ENCODE results near the gene HES2.
"Not testable (repeated sequence)": the region's sequence is repeated elsewhere in the genome, so short reads cannot be mapped to it uniquely, and the experiment has no call there.

Gene HES2

DNA sequence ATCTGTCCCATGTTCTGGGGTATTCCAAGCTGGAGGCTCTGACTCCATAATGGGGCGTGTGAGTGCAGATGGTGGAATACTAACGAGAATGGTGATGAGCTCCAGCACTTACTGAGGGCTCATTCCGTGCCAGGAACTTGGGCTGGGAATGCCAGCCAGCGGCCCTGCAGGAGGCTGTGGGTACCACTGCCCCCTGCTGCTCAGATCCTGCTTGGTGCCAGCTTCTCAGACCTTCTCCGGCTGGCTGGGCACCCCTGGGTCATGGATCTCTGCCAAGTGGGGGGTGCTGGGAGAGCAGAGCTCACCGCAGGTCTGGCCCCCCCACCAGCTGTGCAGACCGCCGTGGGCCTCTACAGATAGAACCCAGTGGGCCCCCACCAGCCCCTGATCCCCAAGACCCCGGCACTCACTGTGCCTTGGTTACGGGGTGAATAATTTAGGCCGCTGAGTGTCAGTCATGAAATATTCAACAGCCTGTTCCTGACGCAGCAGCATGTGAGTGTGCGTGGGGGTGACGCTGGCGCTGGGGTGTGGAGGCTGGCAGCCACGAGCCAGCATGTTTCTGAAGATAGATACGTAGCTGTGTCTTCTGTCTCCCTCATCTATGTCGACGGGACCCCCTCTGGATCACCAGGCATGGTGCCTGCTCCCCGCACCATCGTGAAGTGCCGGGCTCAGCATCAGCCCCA is 17.4 kb upstream of the HES2 start:
- DNase-seq (ENCODE audit: low read depth) = not testable (repeated sequence)

DNA sequence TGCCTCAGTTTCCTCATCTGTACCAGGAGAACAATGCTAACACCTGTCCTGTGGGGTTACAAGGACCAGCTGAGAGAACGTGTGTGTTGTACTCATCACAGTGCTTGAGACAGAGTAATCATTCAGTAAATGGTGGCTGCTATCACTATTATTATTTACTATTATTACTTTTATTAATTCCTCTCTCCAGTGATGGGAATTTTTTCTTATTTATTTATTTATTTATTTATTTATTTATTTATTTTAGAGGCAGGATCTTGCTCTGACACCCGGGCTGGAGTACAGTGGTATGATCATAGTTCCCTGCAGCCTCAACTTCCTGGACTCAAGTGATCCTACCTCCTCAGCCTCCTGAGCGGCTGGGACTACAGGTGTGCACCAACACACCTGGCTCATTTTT is 16.6 kb upstream of the HES2 start:
- DNase-seq (ENCODE audit: low read depth) = not testable (repeated sequence)

DNA sequence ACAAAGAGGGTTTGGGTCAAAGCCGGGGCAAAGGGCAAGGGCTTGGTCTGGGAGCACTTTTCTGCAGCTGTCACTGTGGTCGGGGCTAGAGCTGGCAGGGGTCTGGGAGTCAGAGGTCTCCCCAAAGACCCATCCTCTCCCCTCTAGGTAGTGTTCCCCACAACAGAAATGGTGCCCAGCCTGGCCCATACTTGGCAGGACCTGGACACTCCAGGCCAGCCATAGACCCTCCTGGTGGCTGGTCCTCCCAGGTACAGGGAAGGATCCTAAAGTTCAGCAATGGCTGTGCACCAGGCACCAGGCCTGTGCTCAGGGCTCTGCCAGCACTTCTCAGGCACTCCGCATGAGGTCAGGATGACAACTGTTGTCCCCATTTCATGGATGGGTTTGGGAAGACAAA is 15.8 kb upstream of the HES2 start:
- DNase-seq (ENCODE audit: low read depth) = no peak

DNA sequence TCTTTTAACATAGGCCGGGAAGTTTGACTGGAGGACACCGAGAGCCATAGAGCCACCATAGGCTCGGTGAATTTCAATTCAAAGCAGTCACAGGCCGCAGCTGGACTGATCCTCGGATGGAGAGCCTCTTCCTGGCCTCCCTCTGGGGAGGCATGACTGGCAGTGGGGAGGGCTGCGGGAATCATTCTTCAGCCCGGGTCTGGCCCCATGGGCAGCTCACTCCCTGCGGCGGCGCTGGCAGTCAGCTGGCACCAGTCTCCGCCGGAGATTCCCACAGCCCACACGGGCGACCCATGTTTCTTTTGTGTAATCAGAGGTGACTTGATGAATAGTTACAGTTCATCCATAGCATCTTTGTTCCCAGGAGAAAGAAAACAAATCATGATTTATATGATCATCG is 15.4 kb upstream of the HES2 start:
- no peak for DNase-seq (ENCODE audit: low read depth)

DNA sequence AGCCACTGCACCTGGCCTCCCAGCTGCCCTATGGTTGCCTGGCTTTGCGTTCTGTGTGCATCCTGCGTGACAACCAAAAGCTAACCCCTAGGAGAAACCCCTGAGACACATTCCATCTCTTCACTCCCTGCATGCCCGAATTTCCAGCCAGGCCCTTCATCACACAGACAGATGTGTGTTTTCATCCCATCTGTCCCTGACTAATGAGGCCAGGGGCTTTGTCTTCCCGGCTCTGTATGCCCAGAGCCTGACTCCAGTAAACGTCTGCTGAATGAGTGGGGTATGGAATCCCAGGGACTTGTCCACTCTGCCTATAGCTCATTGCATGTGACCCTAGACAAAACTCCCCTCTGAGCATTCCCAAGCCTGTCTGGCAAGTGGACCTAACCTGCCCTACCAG is 14.5 kb upstream of the HES2 start:
- no peak for DNase-seq (ENCODE audit: low read depth)

DNA sequence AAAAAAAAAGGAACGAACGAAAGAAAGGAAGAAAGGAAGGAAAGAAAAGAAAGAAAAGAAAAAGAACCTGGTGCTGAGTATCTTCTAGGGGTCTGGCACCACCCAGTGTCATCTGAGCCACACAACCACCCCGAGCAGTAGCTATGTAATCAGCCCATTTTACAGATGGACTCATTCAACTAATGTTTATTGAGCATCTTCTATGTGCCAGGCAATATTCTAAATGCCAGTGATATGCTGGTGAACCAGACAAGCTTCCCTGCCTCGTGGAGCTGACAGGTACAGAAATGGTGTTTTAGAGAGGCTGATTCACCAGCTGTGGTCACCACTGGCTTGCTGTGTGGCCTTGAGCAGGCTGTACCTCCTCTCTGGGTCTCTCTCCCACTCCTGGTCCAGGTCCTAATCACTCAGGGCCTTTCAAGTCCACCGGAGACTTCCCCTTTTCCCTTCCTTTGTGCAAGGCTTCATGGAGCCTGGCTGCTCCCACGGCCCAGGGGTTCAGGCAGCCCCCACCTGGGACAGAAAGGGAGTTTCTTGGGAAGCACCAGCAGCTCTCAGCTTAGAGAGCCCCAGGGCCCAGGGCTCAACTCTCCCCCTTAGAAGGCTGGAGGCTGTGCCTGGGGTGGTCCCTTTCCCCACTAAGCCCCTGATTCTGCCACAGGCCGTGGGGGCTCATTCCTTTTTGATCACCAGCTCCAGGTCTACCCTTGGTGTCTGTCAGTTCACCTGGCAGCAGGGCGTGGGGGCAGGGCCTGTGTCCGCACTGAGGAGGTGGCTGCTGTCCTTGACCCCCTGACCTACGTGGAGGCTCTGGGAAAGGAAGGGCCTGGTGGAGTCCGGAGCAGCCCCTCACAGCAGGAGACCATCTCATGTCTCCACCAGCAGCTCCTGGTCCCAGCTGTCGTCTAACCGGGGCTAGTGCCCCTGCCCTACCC is 12.2 kb upstream of the HES2 start:
- not testable (repeated sequence) for DNase-seq (ENCODE audit: low read depth)

DNA sequence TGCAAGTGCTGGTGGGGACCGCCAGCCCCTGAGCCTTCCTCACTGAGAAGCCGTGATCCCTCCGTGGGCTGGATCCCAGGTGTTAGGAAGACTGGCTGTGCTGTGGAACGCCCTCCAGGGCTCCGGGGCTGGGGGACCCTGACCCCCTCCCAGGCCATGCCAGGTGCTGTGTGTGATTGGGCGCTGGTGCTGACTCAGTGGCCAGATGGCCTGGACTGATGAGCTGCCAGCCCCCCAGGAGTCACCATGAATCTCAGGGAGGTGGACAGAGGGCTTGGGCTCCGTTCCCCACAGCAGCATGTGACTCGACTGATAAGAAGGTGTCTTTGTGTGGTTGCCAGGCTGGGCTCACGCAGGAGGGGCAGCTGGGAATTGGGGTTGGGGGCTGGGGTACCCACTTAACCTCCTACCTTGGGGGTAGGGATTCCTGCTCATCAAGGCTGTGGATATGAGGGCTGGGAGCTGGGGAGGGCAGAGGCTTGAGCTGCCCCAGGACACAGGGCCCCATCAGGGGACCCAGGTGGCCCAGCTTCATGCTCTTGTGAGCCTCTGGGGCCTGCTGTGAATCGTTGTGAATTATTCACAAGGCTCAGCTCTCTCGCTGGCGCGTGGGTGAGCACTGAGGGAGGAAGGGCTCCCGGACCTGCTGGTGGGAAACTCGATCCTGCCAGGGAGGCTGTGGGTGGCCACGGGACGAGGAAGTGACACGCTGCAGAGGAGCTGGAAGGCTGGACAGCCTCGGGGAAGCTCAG is 10.1 kb upstream of the HES2 start:
- DNase-seq (ENCODE audit: low read depth) = not testable (repeated sequence)

DNA sequence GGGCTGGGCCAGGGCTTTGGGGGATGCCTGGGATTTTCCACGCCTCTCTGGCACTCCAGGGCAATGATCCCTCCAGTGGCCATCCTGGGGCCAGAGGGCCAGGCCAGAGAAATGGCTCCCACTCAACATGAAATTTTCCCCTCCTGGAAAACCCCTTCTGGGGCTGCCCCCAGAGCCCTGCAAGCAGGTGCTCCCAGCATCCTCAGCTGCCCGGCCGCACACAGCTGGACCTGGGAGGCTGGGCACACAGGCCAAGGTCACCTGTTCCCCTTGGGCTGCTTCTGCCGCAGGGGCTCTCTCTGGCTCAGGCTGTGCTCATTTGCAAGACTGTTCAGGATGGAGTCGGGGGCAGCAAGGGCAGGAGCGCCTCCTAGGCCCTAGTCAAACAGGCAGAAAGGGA is 8.7 kb upstream of the HES2 start:
- DNase-seq (ENCODE audit: low read depth) = not testable (repeated sequence)

DNA sequence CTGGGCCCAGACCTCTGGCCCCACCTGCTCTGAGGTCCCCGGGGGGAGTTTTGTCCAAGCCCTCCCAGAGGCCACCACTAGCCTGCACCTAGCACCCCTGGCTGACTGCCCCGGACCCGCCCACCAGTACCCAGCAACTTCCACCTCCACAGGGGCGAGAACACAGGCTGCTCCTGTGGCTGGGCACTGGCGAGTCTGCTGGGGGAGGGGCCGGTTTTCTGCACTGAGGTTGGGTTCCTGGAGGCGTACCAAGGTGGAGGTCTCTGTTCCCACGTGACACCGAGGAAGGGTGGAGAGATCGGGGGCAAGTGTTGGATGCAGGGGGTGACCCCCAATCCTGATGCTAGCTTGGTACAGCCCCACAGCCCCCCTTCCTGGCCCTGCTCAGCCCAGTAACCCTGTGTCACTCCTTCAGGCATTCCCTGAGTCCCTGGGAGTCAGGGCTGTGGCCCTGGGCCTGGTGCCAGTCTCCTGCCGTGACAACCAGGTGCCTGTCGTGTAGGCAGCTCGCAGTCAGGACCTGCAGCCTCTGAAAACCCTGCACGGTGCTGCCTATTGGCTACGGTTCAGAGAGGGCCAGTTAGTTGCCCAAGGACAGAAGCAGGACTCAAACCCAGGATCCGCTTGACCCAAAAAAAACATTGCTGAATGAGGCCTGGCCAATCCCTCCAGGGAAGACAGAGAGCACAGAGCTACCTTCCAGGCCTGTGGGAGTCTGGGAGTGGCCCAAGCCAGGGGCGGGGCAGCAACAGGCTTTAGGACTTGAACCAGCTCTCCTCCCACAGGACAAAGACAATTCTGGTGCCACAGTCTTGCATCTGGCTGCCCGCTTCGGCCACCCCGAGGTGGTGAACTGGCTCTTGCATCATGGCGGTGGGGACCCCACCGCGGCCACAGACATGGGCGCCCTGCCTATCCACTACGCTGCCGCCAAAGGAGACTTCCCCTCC is 8.0 kb upstream of the HES2 start:
- no peak for DNase-seq (ENCODE audit: low read depth)

DNA sequence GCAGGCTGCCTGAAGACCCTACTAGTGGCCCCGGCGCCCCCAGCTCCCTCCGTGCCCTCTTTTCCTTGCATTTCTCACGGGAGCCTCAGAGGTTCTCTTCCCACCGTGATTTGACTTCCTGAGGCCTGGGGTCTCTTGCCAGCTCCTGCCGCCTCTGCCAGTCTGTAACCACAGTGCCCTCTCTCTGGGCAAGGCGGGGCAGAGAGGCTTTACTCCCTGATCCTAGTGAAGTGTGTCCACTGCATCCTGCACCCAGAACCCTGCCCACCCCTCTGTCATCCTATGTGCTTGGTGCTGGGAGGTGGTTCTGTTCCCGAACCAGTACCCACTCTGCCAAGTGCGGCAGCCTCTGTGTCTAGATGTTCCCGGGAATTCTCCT is 7.2 kb upstream of the HES2 start:
- DNase-seq (ENCODE audit: low read depth) = no peak

DNA sequence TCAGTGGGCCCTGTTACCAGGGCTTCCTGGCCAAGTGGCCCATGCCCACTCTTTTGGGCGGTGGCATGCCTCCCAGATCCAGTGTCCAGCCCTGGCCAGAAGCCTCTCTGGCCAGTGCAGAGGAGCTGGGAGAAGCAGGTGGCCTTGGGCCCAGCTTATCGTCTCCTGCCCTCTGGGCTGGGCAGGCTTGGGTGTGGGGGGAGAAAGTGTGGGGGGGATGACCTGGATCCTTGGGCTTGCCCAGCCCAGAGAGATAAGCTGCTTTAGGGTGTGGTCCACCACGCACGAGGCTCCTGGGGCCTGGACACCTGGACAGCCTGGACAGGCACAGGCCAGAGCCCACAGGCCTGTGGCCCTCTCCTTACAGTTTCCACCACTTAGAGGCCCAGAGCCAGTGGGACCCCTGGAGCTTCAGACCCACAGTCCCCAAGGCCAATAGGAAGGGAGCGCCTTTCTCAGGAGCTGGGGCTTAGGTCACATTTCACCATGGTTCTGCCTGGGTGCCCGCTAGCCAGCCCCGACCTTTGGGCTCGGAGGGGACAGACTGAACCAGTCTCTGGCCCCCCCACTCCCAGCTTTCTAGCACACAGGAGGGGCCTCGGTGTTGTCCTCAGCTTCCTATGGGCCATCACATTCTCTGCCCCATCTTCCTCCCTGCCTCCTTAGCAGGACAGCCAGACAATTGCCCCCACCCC is 6.7 kb upstream of the HES2 start:
- no peak for DNase-seq (ENCODE audit: low read depth)

DNA sequence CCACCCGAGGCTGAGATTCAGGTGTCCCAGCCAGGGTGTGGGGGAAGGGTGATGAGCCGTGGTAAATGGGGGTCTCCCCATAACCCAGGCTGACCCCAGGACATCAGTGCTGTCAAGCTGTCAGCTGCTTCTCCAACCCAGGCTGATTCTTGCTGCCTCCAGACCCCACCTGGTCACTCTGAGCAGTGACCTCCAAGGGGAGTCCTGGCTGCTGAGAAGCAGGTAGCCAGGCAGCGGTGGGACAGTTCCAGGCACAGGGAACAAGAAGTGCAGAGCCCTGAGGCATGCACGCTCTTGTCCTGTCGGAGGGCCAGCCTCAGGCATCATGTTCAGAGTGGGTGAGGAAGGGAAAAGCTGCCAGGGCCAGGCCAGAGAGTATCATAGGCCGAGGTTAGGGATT is 5.9 kb upstream of the HES2 start:
- DNase-seq (ENCODE audit: low read depth) = no peak

DNA sequence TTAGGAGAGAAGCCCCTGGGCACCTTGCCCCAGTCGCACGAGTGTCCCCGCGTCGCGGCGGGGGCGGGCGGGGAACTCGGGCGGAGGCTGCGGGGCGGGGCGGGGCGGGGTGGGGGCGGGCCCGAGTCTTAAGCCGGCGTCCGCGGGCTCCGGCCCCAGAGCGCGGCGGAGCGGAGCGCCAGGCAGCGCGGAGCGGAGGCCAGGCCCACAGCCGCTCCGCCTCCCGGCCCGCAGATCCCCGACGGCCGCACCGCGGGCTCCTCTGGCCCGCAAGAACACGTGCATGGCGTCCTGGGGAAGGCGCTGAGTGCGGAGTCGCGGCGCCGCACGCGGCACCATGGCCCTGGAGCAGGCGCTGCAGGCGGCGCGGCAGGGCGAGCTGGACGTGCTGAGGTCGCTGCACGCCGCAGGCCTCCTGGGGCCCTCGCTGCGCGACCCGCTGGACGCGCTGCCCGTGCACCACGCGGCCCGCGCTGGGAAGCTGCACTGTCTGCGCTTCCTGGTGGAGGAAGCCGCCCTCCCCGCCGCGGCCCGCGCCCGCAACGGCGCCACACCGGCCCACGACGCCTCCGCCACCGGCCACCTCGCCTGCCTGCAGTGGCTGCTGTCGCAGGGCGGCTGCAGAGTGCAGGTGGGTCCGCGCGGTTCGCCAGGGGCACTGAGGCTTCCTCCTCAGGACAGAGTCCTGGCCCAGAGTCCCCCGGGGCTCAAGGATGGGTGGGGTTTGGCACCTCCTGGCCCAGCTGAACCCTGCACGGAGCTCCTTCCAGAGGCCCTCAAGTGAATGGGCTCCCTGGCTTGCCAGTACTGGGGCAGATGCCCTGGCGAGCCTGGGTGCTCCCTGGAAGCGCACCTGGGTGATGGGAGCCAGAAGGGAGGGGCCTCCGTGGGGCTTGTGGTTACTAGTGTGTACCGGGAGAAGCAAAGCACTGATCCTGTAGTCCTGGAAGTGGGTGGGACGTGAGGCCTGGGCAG is 5.2 kb upstream of the HES2 start, which contains the start of gene ESPN:
Gene ESPN, plus strand, starts transcription at position 158 of the 975 bp plus-strand sequence. Its CDS starts 180 bp downstream, at position 338.
- DNase-seq (ENCODE audit: low read depth) = no peak

DNA sequence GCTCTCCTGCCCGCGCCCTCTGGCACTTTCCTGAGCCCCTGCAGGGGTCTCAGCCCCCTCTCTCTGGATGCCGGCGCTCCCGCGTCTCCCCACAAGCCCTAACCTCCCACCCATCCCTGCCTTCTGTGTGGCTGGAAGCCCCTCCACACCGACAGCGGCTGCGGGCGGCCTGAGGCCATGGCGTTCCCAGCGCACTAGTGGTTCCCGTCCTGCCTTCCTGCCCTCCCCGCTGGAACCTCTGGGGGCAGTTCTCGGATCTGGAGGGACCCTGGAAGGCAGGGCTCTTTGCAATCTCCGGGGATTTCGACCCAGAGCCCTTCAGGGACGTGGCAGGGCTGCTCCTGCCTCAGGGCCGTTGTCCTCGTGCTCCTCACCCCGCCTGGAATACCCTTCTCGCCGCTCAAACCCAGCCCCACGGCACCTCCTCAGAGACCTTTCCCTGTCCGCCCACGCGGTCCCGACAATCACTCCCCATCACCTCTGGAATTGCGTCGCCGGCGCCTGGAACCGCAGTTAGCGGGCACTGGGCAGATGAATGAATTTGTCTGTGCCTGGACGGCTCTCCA is 4.4 kb upstream of the HES2 start:
- DNase-seq (ENCODE audit: low read depth) = no peak

DNA sequence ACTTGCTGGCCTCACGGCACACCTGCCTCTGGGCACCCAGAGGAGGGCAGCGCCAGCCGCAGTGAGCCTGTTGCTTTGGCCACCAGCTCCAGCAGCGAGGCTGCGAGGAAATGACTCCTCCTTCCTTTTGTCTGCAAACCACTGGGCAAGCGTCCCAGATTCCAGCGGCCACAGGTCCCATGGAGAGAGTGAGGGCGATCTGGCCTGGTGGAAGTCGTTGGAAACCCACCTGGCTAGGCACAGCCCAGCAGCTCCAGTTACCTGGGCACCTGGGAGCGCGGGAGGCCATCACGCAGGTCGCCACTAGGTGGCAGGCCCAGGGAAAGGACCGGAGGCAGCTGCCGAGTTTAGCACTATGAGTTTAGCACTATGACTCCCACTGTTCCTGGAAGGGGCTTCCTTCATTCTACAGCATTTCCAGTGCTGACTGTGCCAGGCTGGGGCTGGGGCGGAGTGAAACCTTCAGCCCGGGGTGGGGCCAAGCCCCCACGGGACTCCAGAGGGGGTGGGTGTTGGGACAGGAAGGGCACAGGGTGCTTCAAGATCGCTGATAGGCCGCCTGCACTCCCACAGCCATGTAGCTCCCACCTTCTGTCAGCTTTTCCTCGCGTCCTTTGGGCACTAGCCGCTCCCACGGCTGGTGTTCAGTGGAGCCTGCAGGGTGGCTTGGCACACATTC is 3.7 kb upstream of the HES2 start:
- DNase-seq (ENCODE audit: low read depth) = no peak

DNA sequence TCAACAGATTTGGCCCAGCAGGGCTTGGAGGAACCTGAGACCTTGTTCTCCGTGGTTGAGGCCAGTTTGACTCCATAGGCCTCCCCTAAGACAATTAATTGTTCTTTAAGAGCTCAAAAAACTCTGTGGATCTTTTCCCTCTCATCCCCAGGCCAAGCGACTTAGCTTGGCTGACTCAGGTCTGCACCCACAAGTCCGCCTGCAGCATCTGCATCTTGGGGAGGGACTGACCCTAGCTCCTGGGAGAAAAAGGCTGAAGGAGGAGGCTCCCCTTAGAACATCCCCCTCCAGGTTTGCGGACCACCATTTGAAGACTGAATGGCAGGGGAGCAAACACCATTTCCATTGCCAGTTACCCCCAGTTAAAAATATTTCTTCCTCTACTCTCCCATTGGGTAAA is 1.5 kb upstream of the HES2 start:
- DNase-seq (ENCODE audit: low read depth) = no peak

DNA sequence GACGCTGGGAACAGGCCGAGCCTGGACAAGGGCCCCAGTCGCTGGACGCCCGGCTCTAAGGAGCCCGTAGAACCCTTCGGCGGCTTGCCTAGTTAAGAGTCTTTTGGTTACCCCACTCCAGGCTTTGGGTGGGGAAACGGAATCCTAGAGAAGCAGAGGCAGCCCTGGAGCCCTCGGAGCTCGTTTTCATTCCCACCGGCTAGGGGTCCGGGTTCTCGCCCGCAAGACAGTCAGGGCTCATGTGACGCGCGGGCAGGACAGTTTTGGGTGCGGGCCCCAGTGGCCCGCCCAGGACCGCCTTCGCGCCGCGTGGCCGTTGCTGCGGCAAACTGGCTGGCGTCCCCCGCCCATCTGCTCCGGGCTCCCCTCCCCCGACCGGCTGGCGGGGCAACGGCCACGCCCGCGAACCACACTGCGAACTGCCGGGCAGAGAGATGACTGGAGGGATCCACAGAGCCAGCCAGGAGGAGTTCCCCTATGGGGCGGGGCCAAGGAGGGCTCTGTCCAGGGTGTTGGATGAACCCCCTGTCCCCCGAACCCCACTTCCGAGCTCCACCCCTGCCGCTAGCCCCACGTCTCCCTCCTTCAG is 829 bp upstream of the HES2 start:
- DNase-seq (ENCODE audit: low read depth) = no peak

DNA sequence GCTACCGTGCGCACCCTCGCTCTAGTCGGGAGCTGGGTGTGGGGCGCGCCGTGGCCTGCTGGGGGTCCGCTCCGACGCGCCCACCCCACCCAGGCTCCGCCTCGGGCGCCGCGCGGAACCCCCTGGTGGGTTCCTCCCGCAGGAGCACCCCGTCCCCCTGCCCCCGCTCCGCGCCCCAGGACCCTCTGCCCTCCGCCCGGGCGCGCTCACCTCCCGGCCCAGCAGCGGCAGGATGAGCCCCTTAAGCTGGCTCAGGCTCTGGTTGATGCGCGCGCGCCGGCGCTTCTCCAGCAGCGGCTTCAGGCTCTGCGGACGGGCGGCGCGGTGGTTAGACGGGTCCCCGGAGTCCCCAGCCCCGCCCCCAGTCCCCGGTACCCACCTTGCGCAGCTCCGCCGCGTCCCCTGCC is 319 bp downstream of the HES2 start:
- DNase-seq (ENCODE audit: low read depth) = no peak
